Measurements from ENCODE around the gene HSPD1.
"Not testable (repeated sequence)": the region's sequence is repeated elsewhere in the genome, so short reads cannot be mapped to it uniquely, and the experiment has no call there.

The HSPD1 gene

DNA sequence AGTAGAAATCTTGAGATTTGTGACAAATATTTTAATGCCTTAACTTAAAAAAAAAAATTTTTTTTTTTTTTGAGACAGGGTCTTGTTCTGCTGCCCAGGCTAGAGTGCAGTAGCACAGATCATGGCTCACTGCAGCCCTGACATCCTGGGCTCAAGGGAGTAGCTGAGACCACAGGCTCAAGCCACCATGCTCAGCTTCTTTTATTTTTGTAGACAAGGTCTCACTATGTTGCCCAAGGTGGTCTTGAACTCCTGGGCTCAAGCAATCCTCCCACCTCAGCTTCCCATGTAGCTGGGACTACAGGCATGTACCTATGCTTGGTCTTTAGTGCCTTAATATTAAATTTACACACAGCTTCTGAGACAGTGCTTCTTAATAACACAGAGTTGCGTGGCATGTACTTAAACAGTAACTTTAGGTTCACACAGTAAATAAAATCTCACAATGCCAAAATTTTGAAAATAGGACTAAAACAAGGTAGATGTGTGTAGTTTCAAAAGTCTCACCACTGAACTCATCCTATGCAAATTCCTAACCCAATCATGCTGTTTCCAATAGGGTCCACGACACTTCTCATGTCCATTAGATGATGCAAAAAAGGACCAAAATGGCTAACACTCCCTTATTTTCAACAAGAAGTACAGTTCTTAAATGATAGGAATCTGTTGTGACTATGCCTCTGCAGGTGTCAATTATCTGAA lies 4.1 kb downstream of the HSPD1 start:
- DNase-seq = no peak

DNA sequence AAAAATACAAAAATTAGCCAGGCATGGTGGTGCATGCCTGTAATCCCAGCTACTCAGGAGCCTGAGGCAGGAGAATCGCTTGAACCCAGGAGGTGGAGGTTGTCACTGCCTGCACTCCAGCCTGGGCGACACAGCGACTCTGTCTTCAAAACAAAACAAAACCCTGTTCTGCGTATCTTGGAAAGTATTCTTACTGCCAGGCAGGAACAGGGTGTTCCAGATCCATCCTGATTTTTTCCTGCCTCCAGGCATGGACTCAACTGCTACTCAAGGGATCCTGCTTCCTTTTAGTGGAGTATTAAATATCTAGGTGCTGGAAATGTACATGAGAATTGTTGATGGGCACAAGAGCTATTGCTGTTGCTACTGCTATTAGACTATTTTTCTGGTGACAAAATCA lies 12.3 kb downstream of the HSPD1 start:
- DNase-seq = no peak

DNA sequence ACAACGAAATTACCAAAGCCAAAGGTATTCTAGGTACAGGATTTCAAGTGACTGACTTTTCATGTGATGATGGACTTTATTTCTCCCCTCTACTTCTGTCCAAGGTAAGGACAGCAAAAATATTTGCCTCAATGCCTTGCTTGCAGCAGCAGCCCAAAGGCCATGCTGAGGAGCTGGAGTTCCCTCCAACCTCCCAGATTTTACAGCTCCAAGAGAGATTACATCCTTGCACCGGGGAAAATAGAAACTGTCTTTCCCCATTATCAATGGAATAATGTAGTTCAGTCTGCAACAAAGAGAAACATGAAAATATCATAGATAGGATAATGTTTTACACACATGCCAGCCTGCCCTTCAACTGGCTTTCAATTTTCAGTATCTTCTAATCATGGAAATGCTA lies 13.5 kb downstream of the HSPD1 start:
- no peak for DNase-seq

DNA sequence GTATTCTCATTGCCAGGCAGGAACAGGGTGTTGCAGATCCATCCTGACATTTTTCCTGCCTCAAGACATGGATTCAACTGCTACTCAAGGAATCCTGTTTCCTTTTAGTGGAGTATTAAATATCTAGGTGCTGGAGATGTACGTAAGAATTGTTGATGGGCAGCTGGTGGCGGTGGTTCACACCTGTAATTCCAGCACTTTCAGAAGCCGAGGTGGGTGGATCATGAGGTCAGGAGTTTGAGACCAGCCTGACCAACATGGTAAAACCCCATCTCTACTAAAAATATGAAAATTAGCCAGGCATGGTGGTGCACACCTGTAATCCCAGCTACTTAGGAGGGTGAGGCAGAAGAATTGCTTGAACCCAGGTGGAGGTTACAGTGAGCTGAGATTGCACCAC lies 15.4 kb downstream of the HSPD1 start:
- not testable (repeated sequence) for DNase-seq

DNA sequence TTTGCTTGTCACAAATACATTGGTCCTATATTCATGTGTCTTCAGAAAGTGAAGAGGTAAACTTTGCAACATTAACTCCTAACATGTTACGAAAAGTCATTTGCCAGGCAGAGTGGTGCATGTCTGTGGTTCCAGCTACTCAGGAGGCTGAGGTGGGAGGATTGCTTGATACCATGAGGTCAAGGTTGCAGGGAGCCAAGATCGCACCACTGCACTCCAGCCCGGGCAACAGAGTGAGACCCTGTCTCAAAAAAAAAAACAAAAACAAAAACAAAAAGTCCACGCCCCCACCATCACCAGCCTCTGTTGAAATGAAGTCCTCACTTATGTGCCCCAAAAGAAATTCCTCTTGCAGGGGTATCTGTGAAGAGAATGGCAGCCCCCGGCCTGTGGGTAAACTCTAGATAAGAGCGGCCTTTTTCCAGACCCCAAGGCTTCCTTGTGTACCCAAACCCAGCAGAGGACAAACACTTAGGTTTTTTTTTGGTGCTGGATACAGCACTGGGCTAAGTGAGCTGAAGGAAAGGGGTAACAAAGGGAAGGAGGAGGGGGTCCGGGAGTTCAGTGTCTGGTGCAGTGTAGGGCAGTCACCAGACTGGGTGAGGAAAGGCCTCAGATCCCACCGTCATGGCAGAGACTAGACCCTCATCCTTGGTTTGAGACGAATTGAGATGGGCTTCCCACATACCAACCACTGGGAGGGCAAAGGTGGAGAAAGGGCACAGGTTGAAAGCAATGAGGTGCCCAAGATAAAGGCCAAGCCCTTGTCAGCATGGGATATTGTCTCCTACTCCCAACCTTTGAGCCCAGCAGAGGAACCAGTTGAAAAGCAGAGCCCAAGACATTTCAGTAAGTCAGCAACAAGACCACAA lies 19.2 kb downstream of the HSPD1 start:
- DNase-seq = no peak

DNA sequence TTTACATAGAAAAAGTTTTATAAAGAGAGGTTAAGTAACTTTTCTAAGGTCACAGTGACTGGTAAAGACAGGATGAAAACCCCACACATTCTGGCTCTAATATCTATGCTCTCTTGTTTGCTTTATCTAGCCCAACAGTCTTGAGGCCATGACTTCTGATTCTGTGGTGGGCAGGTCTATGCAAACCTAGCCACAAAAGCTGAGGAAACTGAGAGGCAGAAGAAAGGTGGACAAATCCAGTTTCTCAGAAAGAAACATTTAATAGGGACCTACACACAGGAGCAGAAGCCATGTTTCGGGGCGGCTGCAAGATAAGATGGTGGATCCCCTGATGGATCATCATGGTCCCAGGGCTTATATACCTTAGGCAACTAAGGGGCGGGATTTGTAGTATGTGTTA lies 21.8 kb downstream of the HSPD1 start:
- DNase-seq = no peak

DNA sequence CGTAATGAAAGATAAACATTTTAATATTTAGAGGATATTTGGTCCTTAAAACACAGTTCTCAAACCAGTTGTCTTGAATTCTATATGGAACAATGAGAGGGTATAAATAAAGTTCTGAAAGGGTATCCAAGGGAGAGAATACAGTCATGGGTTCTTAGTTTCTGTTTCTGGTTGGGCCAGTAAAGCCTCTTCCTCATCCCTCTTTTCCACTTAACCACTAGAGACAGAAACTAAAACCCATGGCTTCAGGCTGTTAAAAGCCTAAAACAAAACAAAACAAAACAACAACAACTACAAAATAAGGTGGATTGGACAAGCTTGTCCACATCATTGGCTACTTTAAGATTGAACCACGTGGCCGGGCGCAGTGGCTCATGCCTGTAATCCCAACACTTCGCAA lies 27.5 kb downstream of the HSPD1 start:
- no peak for DNase-seq

DNA sequence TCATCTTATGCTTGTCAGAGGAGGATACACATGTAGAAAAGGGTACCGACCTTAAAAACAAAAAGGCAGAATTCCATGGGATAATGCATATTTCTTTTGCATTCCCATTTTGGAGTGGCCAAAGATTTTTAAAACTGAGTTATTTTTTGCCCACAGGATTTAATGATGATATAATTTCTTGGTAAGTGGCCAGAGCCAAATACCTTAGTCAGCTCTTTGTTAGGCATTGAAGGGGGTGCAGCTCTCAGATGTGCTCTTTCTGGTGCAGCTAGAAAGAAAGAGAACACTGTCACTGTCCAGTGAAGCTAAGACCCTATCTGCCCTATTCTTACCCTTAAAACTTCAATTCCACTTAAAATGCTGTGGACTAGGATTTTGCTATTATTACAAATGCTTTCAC lies 35.5 kb downstream of the HSPD1 start:
- DNase-seq = no peak

DNA sequence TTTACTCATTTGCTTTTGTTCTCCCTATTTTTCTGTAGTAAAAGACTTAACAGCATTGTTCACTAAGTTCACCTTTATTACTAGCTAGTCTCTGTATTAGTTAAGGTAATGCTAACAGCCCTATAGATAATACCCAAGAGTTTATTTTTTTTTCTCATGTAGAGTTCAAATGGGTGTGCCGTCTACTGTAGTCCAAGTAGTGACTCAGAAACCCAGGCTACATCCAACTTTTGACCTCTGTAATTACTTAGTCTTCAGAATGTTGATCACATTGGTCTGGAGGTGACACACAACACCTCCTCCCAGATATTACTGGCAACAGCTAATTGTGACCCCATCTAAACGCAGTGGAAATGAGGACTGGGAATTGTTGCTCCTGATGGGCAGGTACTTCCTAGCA lies 38.6 kb downstream of the HSPD1 start:
- no peak for DNase-seq

DNA sequence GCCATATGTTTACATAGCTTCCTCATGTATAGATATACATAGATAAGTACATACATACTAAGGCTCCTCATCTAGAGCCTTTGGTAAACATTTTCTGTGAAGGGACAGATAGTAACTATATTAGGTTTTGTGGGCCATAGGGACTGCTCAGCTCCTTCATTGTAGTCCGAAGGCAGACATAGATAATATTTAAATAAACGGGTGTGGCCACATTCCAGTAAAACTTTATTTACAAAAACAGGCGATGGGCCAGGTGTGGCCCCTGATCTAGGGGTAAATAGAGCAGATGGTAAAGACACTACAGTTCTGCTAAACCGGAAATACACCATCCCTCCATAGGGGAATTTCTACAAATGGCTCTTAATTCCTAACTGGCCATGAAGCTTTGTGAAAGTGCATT lies 39.0 kb downstream of the HSPD1 start:
- DNase-seq = no peak

DNA sequence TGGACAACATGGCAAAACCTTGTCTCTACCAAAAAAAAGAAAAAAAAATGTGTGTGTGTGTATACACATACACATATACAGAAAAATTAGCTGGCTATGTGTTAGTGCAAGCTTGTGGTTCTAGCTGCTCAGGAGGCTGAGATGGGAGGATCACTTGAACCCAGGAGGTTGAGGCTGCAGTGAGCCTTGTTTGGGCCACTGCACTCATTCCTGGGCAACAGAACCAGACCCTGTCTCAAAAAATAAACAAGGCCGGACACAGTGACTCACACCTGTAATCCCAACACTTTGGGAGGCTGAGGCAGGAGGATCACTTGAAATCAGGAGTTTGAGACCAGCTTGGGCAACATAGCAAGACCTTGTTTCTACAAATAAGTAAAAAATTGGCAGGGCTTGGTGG lies 44.2 kb downstream of the HSPD1 start:
- DNase-seq = no peak

DNA sequence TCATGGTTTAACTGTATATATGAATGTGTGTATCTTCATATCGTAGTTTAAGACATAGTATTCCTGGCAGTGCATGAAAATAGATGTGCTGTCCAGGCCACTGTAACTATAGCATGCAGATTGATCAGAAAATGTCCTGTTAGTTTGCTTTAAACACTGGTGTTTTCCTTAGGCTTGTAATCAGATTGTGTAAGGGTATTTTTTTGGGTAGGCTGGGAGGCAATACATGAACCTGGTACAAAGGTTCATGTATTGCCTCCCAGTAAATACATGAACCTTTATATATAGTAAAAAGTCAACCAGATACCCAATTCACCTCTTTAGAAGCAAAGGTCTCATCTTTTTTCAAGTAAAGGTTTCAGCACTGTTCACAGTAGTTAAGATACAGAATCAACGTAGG lies 44.7 kb downstream of the HSPD1 start:
- no peak for DNase-seq

DNA sequence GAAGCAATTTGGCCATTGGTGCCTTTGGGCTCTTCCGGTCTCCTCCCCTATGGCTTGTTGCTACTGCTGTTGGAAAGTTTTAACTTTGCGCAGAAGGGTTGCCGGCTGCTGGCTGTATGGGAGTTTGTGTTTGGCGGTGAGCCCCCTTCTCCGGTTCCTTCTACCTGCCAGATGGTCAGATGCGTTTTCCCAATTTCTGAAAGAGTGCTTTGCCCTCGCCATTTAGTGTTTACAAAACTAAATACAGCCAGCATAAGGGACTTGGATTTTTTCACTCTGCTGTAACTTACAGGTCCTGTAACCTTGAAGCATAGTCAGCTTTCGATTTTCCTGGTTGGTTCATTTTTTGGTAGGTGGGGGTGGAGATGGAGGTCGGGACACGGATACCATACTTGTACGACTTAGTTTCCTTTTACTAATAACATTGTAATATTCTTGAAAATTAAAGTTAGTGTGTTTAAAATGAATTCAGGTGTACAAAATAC lies 45.7 kb downstream of the HSPD1 start:
- no peak for DNase-seq

DNA sequence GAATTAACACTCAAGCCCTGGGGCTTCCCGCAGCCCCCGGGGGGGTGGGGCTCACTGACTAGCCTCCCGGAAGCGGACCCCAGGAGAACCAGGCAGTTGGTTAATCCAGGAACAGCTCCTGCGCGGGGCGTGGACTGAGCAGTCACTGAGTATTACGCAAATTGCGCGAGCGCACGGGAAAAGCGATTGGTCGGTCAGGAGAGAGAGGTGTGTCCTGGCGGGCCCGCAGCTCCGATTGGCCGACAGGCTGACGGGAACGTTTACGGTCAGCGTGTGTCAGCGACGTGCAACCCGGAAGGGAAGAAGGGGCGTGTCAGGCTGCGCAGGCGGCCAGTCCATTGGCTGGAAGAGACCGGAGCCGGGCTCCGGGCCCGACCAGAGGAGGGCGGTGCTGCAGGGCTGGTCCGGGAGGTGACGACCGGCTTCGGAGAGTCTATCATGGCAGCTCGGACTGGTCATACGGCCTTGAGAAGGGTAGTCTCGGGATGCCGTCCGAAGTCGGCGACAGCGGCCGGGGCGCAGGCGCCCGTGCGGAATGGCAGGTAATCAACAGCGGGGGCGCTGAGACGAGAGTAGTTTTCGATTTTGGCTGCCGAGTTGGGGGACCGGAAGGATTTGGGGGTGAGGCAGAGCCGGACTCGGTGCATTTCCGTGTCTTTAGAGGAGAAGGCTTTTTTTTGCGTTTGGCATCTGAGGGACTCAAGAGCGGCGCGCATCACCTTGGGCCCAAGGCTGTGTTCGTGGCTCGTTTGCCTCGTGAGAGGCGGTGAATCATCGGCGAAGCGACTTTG lies 46.3 kb downstream of the HSPD1 start, which contains the start of gene COQ10B:
Gene COQ10B, plus strand, starts transcription at position 430 of the 791 bp plus-strand sequence. Its CDS starts 9 bp downstream, at position 439.
- DNase-seq = peak; percentile 98

DNA sequence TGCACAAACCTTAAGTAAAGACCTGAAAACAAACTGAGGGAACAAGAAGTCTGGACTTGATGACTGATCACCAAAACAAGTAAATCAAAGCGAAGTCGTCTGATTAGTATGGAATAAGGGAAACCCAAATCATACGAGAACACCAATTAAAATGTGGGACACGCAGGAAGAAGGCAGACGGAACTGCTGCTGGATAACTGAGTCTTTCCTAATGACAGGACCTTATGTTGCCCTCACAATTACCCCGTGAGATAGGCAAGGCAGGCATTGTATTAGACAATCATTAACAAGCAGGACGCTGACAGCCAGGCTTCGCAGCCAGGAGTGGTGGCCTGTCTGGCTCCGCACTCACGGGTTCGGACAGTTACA lies 46.9 kb downstream of the HSPD1 start:
- no peak for DNase-seq

DNA sequence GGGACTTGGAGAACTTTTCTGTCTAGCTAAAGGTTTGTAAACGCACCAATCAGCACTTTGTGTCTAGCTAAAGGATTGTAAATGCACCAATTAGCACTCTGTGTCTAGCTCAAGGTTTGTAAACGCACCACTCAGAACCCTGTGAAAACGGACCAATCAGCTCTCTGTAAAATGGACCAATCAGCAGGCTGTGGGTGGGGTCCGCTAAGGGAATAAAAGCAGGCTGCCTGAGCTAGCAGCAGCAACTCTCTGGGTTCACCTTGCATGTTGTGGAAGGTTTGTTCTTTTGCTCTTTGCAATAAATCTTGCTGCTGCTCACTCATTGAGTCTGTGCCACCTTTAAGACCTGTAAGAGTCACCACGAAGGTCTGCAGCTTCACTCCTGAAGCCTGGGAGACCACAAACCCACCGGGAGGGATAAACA lies 48.7 kb downstream of the HSPD1 start:
- not testable (repeated sequence) for DNase-seq

DNA sequence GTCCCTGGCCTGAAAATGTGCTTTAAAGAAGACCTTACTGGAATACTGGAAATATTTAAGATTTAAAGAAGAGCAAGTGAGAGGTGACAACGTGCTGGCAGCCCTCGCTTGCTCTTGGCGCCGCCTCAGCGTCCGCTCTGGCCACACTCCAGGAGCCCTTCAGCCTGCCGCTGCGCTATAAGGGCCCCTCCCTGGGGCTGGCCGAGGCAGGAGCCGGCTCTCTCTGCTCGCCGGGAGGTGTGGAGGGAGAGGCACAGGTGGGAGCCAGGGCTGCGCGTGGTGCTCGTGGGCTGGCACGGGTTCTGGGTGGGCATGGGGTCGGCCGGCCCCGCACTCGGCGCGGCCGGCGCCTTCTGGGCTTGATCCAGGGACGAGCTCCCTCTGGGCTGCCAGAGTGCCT lies 49.2 kb downstream of the HSPD1 start:
- DNase-seq = no peak

DNA sequence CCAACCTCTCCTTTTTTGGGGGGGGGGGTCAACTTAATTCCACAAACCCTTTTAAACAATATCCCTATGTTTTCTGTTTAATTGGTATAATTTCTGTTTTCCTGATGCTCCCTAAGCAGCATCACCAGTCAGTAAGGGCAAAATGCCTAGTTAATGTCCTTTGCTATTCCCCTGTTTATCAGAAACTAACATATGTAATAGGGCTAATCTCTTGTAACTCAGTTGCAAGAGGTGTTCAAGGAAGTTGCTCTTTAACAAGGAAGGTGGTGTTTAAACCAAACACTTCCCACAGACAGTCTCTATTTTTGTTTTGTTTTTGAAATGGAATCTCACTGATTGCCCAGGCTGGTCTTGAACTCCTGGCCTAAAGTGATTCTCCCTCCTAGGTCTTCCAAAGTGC lies 52.8 kb downstream of the HSPD1 start:
- DNase-seq = no peak

DNA sequence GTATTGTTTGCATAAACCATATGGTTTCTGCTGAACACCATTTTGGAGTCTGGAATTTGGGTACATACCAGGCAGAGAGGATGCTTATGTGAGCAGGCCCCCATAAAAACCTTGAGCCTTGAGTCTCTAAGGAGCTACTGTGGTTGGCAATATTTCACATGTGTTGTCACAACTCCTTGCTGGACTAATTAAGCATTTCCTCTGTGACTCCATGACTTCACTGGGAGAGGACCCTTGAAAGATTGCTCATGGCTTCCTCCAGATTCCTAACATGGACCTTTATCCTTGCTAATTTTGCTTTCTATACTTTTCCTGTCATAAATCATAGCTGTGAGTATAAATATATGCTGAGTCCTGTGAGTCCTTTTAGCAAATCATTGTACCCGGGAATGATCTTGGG lies 53.9 kb downstream of the HSPD1 start:
- no peak for DNase-seq

DNA sequence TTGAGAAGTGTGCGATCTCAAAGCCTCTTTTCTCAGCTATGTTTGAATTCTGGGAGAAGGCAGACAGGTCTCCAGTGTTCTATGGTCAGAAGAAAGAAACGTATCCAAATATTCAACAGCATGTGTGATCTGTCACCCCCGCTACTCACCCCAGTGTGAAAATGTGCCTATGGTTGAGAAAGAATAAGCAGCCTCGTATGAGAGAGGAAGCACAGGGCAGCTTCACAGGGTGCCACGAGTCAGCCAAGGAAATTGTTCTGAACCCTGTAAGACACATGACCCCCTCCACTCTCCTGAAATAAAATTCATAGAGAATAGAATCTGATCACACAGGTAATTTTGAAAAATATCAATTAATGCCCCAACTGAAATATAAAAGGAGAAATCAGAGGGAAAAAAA lies 56.8 kb downstream of the HSPD1 start:
- DNase-seq = no peak

DNA sequence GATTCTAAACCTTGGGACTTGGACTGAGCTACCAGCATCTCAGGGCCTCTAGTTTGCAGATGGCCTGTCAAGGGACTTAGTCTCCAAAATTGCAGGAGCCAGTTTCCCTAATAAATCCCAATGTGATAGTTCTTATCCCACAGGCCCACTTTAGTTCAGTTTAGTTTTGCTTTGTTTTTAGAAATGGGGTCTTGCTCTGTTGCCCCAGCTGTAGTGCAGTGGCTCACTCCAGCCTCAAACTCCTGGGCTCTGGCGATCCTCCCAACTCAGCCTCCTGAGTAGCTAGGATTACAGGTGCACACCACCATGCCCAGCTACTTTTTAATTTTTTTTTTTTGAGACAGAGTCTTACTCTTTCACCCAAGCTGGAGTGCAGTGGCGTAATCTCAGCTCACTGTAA lies 62.3 kb downstream of the HSPD1 start:
- DNase-seq = no peak

All from retina (tissue), 1 donor.